Caco-2 (cell line): Measurements from ENCODE around the gene TSPAN9. TPM values are rescaled to one million over a fixed set of nuclear protein-coding genes. Genes with fewer than 3 reads are reported as not detected.
A peak's percentile ranks its signal among the peaks of the same experiment; 100 is the strongest.

Source experiments
- BruUV-seq: library from RNA; stranded (reverse); fragments of 400-500 nt; replicated peaks from 2 replicates; lab custom pipeline; 2021; lab: Mats Ljungman, UMichigan
- CTCF ChIA-PET: fragments of 300-600 bp; sonication (Branson Sonifier 250); formaldehyde crosslinking; loops from one replicate; lab custom pipeline; 2022; ENCODE audit warnings: antibody characterized with exemption; lab: Charles Lee
- POLR2A ChIA-PET: fragments of 300-600 bp; sonication (Branson Sonifier 250); formaldehyde crosslinking; loops from one replicate; lab custom pipeline; 2022; ENCODE audit warnings: antibody characterized with exemption; lab: Charles Lee
- DNase-seq, 2 experiments: peaks; one replicate each; pipeline versions ENCODE4 v3.0.0 to v3.0.0-alpha.2; 2020 to 2022
- H3K27me3 ChIP-seq: replicated peaks from 2 replicates; pipeline ENCODE4 v1.6.0; 2011; ENCODE audit warnings: low read length; ENCODE audit not compliant: control insufficient read depth, insufficient read depth
- H3K36me3 ChIP-seq: 2 replicates; pipeline ENCODE4 v1.5.1; 2011; ENCODE audit warnings: low read length; ENCODE audit not compliant: control insufficient read depth, insufficient read depth
- H3K4me1 ChIP-seq: fragments of 250-450 bp; sonication (Bioruptor Pico); 2 replicates; pipeline ENCODE4 v1.5.1; 2020; ENCODE audit warnings: mild to moderate bottlenecking
- H3K4me3 ChIP-seq: 2 replicates; pipeline ENCODE4 v1.5.1; 2011; ENCODE audit warnings: low read depth, mild to moderate bottlenecking, control low read depth, low read length
- H3K9me3 ChIP-seq: fragments of 250-450 bp; sonication (Bioruptor Pico); 2 replicates; pipeline ENCODE4 v1.5.1; 2020; ENCODE audit warnings: mild to moderate bottlenecking, moderate library complexity
- H3K27ac Mint-ChIP-seq: one replicate; pipeline ENCODE4 v1.8.0; 2022; ENCODE audit warnings: mixed read lengths; ENCODE audit not compliant: unreplicated experiment
- H3K27me3 Mint-ChIP-seq: one replicate; pipeline ENCODE4 v1.8.0; 2022; ENCODE audit warnings: mixed read lengths; ENCODE audit not compliant: insufficient read depth, unreplicated experiment
- H3K36me3 Mint-ChIP-seq: one replicate; pipeline ENCODE4 v1.8.0; 2022; ENCODE audit warnings: mild to moderate bottlenecking, mixed read lengths; ENCODE audit not compliant: insufficient read depth, unreplicated experiment
- H3K4me1 Mint-ChIP-seq: one replicate; pipeline ENCODE4 v1.8.0; 2022; ENCODE audit warnings: low read depth, mixed read lengths; ENCODE audit not compliant: unreplicated experiment
- H3K4me3 Mint-ChIP-seq: one replicate; pipeline ENCODE4 v1.8.0; 2022; ENCODE audit warnings: mild to moderate bottlenecking, moderate library complexity, mixed read lengths; ENCODE audit not compliant: unreplicated experiment
- H3K9me3 Mint-ChIP-seq: one replicate; pipeline ENCODE4 v1.8.0; 2022; ENCODE audit warnings: mixed read lengths; ENCODE audit not compliant: unreplicated experiment
- CTCF ChIP-seq, 2 experiments: fragments of 200-600 bp in 1 of 2; IDR thresholded peaks; 1 replicate in 1 of 2; 2 replicates in 1 of 2; pipeline versions ENCODE4 v1.5.1 to v1.8.0; 2011 to 2022; ENCODE audit warnings: antibody characterized with exemption in 1 of 2, control low read depth in 1 of 2, inconsistent platforms in 1 of 2, low read depth in 1 of 2, low read length in 1 of 2, mild to moderate bottlenecking in 1 of 2, moderate library complexity in 1 of 2; ENCODE audit not compliant: insufficient read depth in 1 of 2, severe bottlenecking in 1 of 2, unreplicated experiment in 1 of 2
- intact Hi-C: fragments of 100-400 bp; cut with micrococcal nuclease; formaldehyde crosslinking; loops from one replicate; pipeline ENCODE4 v1.10.0; 2022; ENCODE audit not compliant: unreplicated experiment
- total RNA-seq: library from RNA; stranded (reverse); gene quantifications from 2 replicates; pipeline ENCODE4 v1.2.3, GENCODE V29; 2022

The TSPAN9 gene
- total RNA-seq, 1 experiment from 2014 or later = 49.1 TPM

- intact Hi-C loops = no loop called here
- BruUV-seq = no TSS peak
- Mint-ChIP-seq H3K27ac (peak overlapping the region; percentile 77), H3K9me3 (no peaks in the 10 kb centered on the region), H3K4me3 (no peak overlapping the region), H3K36me3 (no peaks in the 10 kb centered on the region), H3K4me1 (peaks cover 22% of the 10 kb centered on the region), H3K27me3 (peaks cover 3% of the 10 kb centered on the region)
- Histone ChIP-seq H3K9me3 (no peaks in the 10 kb centered on the region), H3K27me3 (no peaks in the 10 kb centered on the region), H3K4me1 (peaks cover 16% of the 10 kb centered on the region), H3K36me3 (no peaks in the 10 kb centered on the region), H3K4me3 (no peak overlapping the region)
- ChIA-PET CTCF (interaction anchor here (0.9 to 1.2 kb wide), 2 partner anchors 14 to 18 kb away, joined by 3 to 7 read pairs; no protein-coding TSS in a partner anchor), POLR2A (no interaction called here)
- no peak for TF ChIP-seq CTCF (IDR thresholded peaks at IDR 0.05; ENCODE audit: insufficient read depth in 1 of 2, low read depth in 1 of 2, low read length in 1 of 2, severe bottlenecking in 1 of 2, unreplicated experiment in 1 of 2)
- DNase-seq = no peak
These were observed 22.0 kb upstream of the TSPAN9 start for GRCh38 chr12:3055026-3055703.

GRCh38 chr12:3055704-3056467, 21.3 kb upstream of the TSPAN9 start:
- Mint-ChIP-seq H3K27me3 (peaks cover 3% of the 10 kb centered on the region), H3K36me3 (no peaks in the 10 kb centered on the region), H3K4me1 (peaks cover 22% of the 10 kb centered on the region), H3K27ac (peak overlapping the region; percentile 77), H3K4me3 (no peak overlapping the region), H3K9me3 (no peaks in the 10 kb centered on the region)
- peak; percentile 58 to 78 for DNase-seq
- POLR2A ChIA-PET = no interaction called here
- CTCF ChIA-PET = interaction anchor here (0.9 kb wide), 1 partner anchor 17 kb away, joined by 3 read pairs; no protein-coding TSS in a partner anchor
- no peak overlapping the region for H3K4me3 ChIP-seq
- BruUV-seq = no TSS peak
- no peak for TF ChIP-seq CTCF (IDR thresholded peaks at IDR 0.05; ENCODE audit: insufficient read depth in 1 of 2, low read depth in 1 of 2, low read length in 1 of 2, severe bottlenecking in 1 of 2, unreplicated experiment in 1 of 2)
- no peaks in the 10 kb centered on the region for H3K9me3 ChIP-seq
- no peaks in the 10 kb centered on the region for H3K27me3 ChIP-seq
- intact Hi-C loops = no loop called here
- H3K4me1 ChIP-seq = peaks cover 16% of the 10 kb centered on the region
- no peaks in the 10 kb centered on the region for H3K36me3 ChIP-seq

- H3K36me3 Mint-ChIP-seq = no peaks in the 10 kb centered on the region
- no peak overlapping the region for H3K4me3 Mint-ChIP-seq
- H3K27me3 Mint-ChIP-seq = peaks cover 10% of the 10 kb centered on the region
- intact Hi-C loops = no loop called here
- no peaks in the 10 kb centered on the region for H3K36me3 ChIP-seq
- H3K27me3 ChIP-seq = no peaks in the 10 kb centered on the region
- no TSS peak for BruUV-seq
- peaks cover 9% of the 10 kb centered on the region for H3K9me3 Mint-ChIP-seq
- no peak for DNase-seq
- no peak overlapping the region for H3K27ac Mint-ChIP-seq
- H3K4me3 ChIP-seq = no peak overlapping the region
- no peak for TF ChIP-seq CTCF (IDR thresholded peaks at IDR 0.05; ENCODE audit: insufficient read depth in 1 of 2, low read depth in 1 of 2, low read length in 1 of 2, severe bottlenecking in 1 of 2, unreplicated experiment in 1 of 2)
- ChIA-PET POLR2A (no interaction called here), CTCF (interaction anchor here (0.6 to 1.9 kb wide), 2 partner anchors 12 to 264 kb away, joined by 3 to 7 read pairs; no protein-coding TSS in a partner anchor)
- peaks cover 18% of the 10 kb centered on the region for H3K4me1 ChIP-seq
- H3K9me3 ChIP-seq = peaks cover 19% of the 10 kb centered on the region
- H3K4me1 Mint-ChIP-seq = peaks cover 10% of the 10 kb centered on the region
These were observed 16.1 kb upstream of the TSPAN9 start for GRCh38 chr12:3061059-3061458.
